ENCODE measurements around the gene ZBP1. TPM values are rescaled to one million over a fixed set of nuclear protein-coding genes. Genes with fewer than 3 reads are reported as not detected.

Gene ZBP1, protein sequence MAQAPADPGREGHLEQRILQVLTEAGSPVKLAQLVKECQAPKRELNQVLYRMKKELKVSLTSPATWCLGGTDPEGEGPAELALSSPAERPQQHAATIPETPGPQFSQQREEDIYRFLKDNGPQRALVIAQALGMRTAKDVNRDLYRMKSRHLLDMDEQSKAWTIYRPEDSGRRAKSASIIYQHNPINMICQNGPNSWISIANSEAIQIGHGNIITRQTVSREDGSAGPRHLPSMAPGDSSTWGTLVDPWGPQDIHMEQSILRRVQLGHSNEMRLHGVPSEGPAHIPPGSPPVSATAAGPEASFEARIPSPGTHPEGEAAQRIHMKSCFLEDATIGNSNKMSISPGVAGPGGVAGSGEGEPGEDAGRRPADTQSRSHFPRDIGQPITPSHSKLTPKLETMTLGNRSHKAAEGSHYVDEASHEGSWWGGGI
- 0.07 to 0.10 TPM in 2 of 5 replicates, not detected in the others for total RNA-seq (2022; extraction: Qiagen RNA extraction; ENCODE audit: low read depth)

GRCh38 chr20:57620274-57620990 lies at the start of gene ZBP1:
ZBP1 (minus strand) TSS chr20:57620426; CDS start chr20:57620295, 131 bp downstream.

GRCh38 chr20:57560554-57561355 lies 59.5 kb downstream of the ZBP1 start, which contains the start of gene PCK1:
PCK1 (plus strand) TSS chr20:57561110; CDS start chr20:57561412, 302 bp downstream.

Other genes starting within 250 kb of the ZBP1 start
- 23.0 to 37.3 TPM (median 35.1 TPM) in 5 replicates for gene RBM38, start 229.0 kb downstream of the ZBP1 start, total RNA-seq (2022; extraction: Qiagen RNA extraction; ENCODE audit: low read depth)
- gene CTCFL, start 95.3 kb downstream of the ZBP1 start, total RNA-seq (2022; extraction: Qiagen RNA extraction; ENCODE audit: low read depth), result not detected in 5 replicates
- gene PCK1, start 59.3 kb downstream of the ZBP1 start, total RNA-seq (2022; extraction: Qiagen RNA extraction; ENCODE audit: low read depth), result 0.05 to 0.13 TPM in 2 of 5 replicates, not detected in the others
- 195 to 491 TPM (median 365 TPM) in 5 replicates for gene PMEPA1, start 89.6 kb upstream of the ZBP1 start, total RNA-seq (2022; extraction: Qiagen RNA extraction; ENCODE audit: low read depth)

Measured in A549 treated with RU486 at 1 μM for 4 hours (cell line).